Measurements from ENCODE around the gene GLIS2.
A peak's percentile ranks its signal among the peaks of the same experiment; 100 is the strongest.

Gene GLIS2

GRCh38 chr16:4372001-4372577, 56.2 kb downstream of the GLIS2 start:
- DNase-seq, result peak in 1 of 2 experiments; percentile 45

- peak; percentile 60 to 93 for DNase-seq
These were observed 56.9 kb downstream of the GLIS2 start for GRCh38 chr16:4372578-4373355.

- no peak for DNase-seq
These were observed 57.6 kb downstream of the GLIS2 start for GRCh38 chr16:4373356-4373908.

GRCh38 chr16:4373909-4374742, 58.3 kb downstream of the GLIS2 start:
- DNase-seq, result no peak

GRCh38 chr16:4375717-4376116, 59.9 kb downstream of the GLIS2 start:
- DNase-seq, result no peak

GRCh38 chr16:4376126-4376892, 60.4 kb downstream of the GLIS2 start:
- DNase-seq, result no peak

- DNase-seq, result no peak
These were observed 61.2 kb downstream of the GLIS2 start for GRCh38 chr16:4376893-4377572.

GRCh38 chr16:4377573-4378154, 61.8 kb downstream of the GLIS2 start:
- no peak for DNase-seq

- DNase-seq, result no peak
These were observed 62.3 kb downstream of the GLIS2 start for GRCh38 chr16:4378161-4378666.

GRCh38 chr16:4378999-4379690, 63.3 kb downstream of the GLIS2 start:
- DNase-seq, result peak in 1 of 2 experiments; percentile 59

GRCh38 chr16:4380119-4381063, 64.5 kb downstream of the GLIS2 start:
- no peak for DNase-seq

- no peak for DNase-seq
These were observed 65.4 kb downstream of the GLIS2 start for GRCh38 chr16:4381072-4381934.

- no peak for DNase-seq
These were observed 66.3 kb downstream of the GLIS2 start for GRCh38 chr16:4381935-4382794.

- DNase-seq, result no peak
These were observed 67.0 kb downstream of the GLIS2 start for GRCh38 chr16:4382795-4383357.

- DNase-seq, result no peak
These were observed 68.0 kb downstream of the GLIS2 start for GRCh38 chr16:4383591-4384444.

GRCh38 chr16:4384509-4384942, 68.7 kb downstream of the GLIS2 start:
- DNase-seq, result peak in 1 of 2 experiments; percentile 22

Data from NCI-H526 (cell line).